Natural killer cell (primary cell): ENCODE measurements around the gene DCX. TPM values are rescaled to one million over a fixed set of nuclear protein-coding genes. Genes with fewer than 3 reads are reported as not detected.

ENCODE experiments used
- ATAC-seq, 3 donors: fragments of 150-1000 bp in 2 of 3; fragments of 200-7000 bp in 1 of 3; cut with Tn5 transposase; 1 replicate in 1 of 3; 2 replicates in 2 of 3; pipeline ENCODE4 v1.10.0; 2021; ENCODE audit warnings: mild to moderate bottlenecking in 2 of 3, moderate library complexity in 2 of 3
- DNase-seq, 2 donors: peaks; one replicate each; pipeline versions ENCODE4 v3.0.0 to v3.0.0-alpha.2; 2013 to 2021; ENCODE audit warnings: mixed read lengths in 1 of 2
- H3K27ac ChIP-seq: one replicate; pipeline ENCODE4 v1.5.1; 2013; ENCODE audit warnings: mild to moderate bottlenecking, low read length
- H3K27me3 ChIP-seq: one replicate; pipeline ENCODE4 v1.6.1; 2013; ENCODE audit warnings: low read length; ENCODE audit not compliant: control insufficient read depth, insufficient read depth
- H3K36me3 ChIP-seq: one replicate; pipeline ENCODE4 v1.6.1; 2013; ENCODE audit warnings: low read length; ENCODE audit not compliant: control insufficient read depth, insufficient read depth
- H3K4me1 ChIP-seq: one replicate; pipeline ENCODE4 v1.6.1; 2013; ENCODE audit warnings: low read length; ENCODE audit not compliant: control insufficient read depth, insufficient read depth
- H3K4me3 ChIP-seq: one replicate; pipeline ENCODE4 v1.5.1; 2013; ENCODE audit warnings: low read length
- H3K9me3 ChIP-seq: one replicate; pipeline ENCODE4 v1.6.1; 2013; ENCODE audit warnings: low read length; ENCODE audit not compliant: control insufficient read depth, insufficient read depth
- H3K27ac Mint-ChIP-seq, 2 donors: one replicate each; pipeline ENCODE4 v1.8.0; 2022; ENCODE audit warnings: mild to moderate bottlenecking in 2 of 2, mixed read lengths in 2 of 2, moderate library complexity in 1 of 2
- H3K27me3 Mint-ChIP-seq, 2 donors: one replicate each; pipeline ENCODE4 v1.8.0; 2022; ENCODE audit warnings: low read depth in 2 of 2, mixed read lengths in 2 of 2
- H3K36me3 Mint-ChIP-seq: one replicate; pipeline ENCODE4 v1.8.0; 2022; ENCODE audit warnings: mixed read lengths
- H3K4me1 Mint-ChIP-seq, 2 donors: one replicate each; pipeline ENCODE4 v1.8.0; 2022; ENCODE audit warnings: mixed read lengths in 2 of 2
- H3K4me3 Mint-ChIP-seq: one replicate; pipeline ENCODE4 v1.8.0; 2022; ENCODE audit warnings: mild to moderate bottlenecking, moderate library complexity, mixed read lengths
- H3K9me3 Mint-ChIP-seq, 2 donors: one replicate each; pipeline ENCODE4 v1.8.0; 2022; ENCODE audit warnings: mixed read lengths in 2 of 2
- CTCF ChIP-seq: fragments of 200-600 bp; IDR thresholded peaks from one replicate; pipeline ENCODE4 v1.8.0; 2022; ENCODE audit warnings: antibody characterized with exemption
- WGBS: methylation state at CpG from one replicate; pipeline ENCODE4 v1.1.7; 2013; ENCODE audit warnings: missing lambda C conversion rate; ENCODE audit not compliant: insufficient coverage; 5-methylcytosine and 5-hydroxymethylcytosine counted together
- intact Hi-C: fragments of 100-400 bp; cut with micrococcal nuclease; formaldehyde crosslinking; loops from one replicate; pipeline ENCODE4 v1.14.2; 2022
- total RNA-seq, 4 donors: library from RNA; stranded (reverse); fragments of 120-200 nt in 1 of 4; gene quantifications; one replicate each; pipeline versions ENCODE4 v1.2.3 to v1.2.4, GENCODE V29; 2013 to 2022

The DCX gene
- total RNA-seq, 3 donors from 2014 or later (not counting 1 experiment from before 2014, with no cell fraction given): not detected

- TF ChIP-seq CTCF: no peak
- H3K4me3 ChIP-seq: no peak overlapping the region
- intact Hi-C loops: no loop called here
- H3K36me3 ChIP-seq: no peaks in the 10 kb centered on the region
- H3K9me3 ChIP-seq: no peaks in the 10 kb centered on the region
- no peak overlapping the region for H3K27ac ChIP-seq
- ATAC-seq: no peak
- Mint-ChIP-seq H3K27me3 (peaks cover 0 to 22% of the 10 kb centered on the region in 2 donors), H3K4me3 (no peak overlapping the region), H3K27ac (no peak overlapping the region), H3K4me1 (no peaks in the 10 kb centered on the region), H3K9me3 (no peaks in the 10 kb centered on the region), H3K36me3 (no peaks in the 10 kb centered on the region)
- WGBS: 50% methylated on average over 1 of the region's 6 CpGs
- DNase-seq: no peak
- no peaks in the 10 kb centered on the region for H3K4me1 ChIP-seq
- no peaks in the 10 kb centered on the region for H3K27me3 ChIP-seq
These were observed 35.0 kb downstream of the DCX start for GRCh38 chrX:111376897-111377578.

GRCh38 chrX:111376486-111376885, 35.5 kb downstream of the DCX start:
- no peak for TF ChIP-seq CTCF
- ATAC-seq (no peak), DNase-seq (no peak)
- peaks cover 0 to 22% of the 10 kb centered on the region in 2 donors for H3K27me3 Mint-ChIP-seq
- no peak overlapping the region for H3K27ac ChIP-seq
- no peak overlapping the region for H3K4me3 Mint-ChIP-seq
- H3K9me3 ChIP-seq: no peaks in the 10 kb centered on the region
- H3K4me1 Mint-ChIP-seq: no peaks in the 10 kb centered on the region
- no peaks in the 10 kb centered on the region for H3K36me3 Mint-ChIP-seq
- H3K27me3 ChIP-seq: no peaks in the 10 kb centered on the region
- intact Hi-C loops: no loop called here
- no peak overlapping the region for H3K4me3 ChIP-seq
- WGBS: 13% methylated on average over 3 of the region's 3 CpGs
- no peaks in the 10 kb centered on the region for H3K36me3 ChIP-seq
- H3K27ac Mint-ChIP-seq: no peak overlapping the region
- H3K4me1 ChIP-seq: no peaks in the 10 kb centered on the region
- H3K9me3 Mint-ChIP-seq: no peaks in the 10 kb centered on the region

- WGBS: no CpG with 5 or more reads among the region's 2 CpGs
- intact Hi-C loops: no loop called here
- peaks cover 0 to 18% of the 10 kb centered on the region in 2 donors for H3K27me3 Mint-ChIP-seq
- no peak overlapping the region for H3K27ac Mint-ChIP-seq
- H3K4me3 ChIP-seq: no peak overlapping the region
- no peaks in the 10 kb centered on the region for H3K4me1 Mint-ChIP-seq
- no peak overlapping the region for H3K4me3 Mint-ChIP-seq
- no peak for TF ChIP-seq CTCF
- no peaks in the 10 kb centered on the region for H3K27me3 ChIP-seq
- no peaks in the 10 kb centered on the region for H3K4me1 ChIP-seq
- ATAC-seq: no peak
- no peak overlapping the region for H3K27ac ChIP-seq
- H3K36me3 Mint-ChIP-seq: no peaks in the 10 kb centered on the region
- H3K9me3 ChIP-seq: no peaks in the 10 kb centered on the region
- H3K36me3 ChIP-seq: no peaks in the 10 kb centered on the region
- H3K9me3 Mint-ChIP-seq: no peaks in the 10 kb centered on the region
- no peak for DNase-seq
These were observed 36.2 kb downstream of the DCX start for GRCh38 chrX:111375747-111376146.

- DNase-seq (no peak), ATAC-seq (no peak)
- H3K4me1 ChIP-seq: no peaks in the 10 kb centered on the region
- WGBS: 67% methylated on average over 4 of the region's 5 CpGs
- H3K36me3 Mint-ChIP-seq: no peaks in the 10 kb centered on the region
- no peaks in the 10 kb centered on the region for H3K9me3 Mint-ChIP-seq
- no peak overlapping the region for H3K27ac ChIP-seq
- no peak for TF ChIP-seq CTCF
- no peaks in the 10 kb centered on the region for H3K36me3 ChIP-seq
- H3K4me1 Mint-ChIP-seq: no peaks in the 10 kb centered on the region
- intact Hi-C loops: no loop called here
- H3K4me3 ChIP-seq: no peak overlapping the region
- no peaks in the 10 kb centered on the region for H3K9me3 ChIP-seq
- no peaks in the 10 kb centered on the region for H3K27me3 ChIP-seq
- H3K27ac Mint-ChIP-seq: no peak overlapping the region
- H3K4me3 Mint-ChIP-seq: no peak overlapping the region
- peaks cover 0 to 18% of the 10 kb centered on the region in 2 donors for H3K27me3 Mint-ChIP-seq
These were observed 39.9 kb downstream of the DCX start for GRCh38 chrX:111372086-111372485.
